K562 (cell line): ENCODE measurements around the gene GLI1. TPM values are rescaled to one million over a fixed set of nuclear protein-coding genes. Genes with fewer than 3 reads are reported as not detected.
A peak's percentile ranks its signal among the peaks of the same experiment; 100 is the strongest.

Experiments
- ARID1B ChIP-seq: fragments of 450-650 bp; IDR thresholded peaks from 2 replicates; pipeline ENCODE4 v1.6.1; 2016; ENCODE audit warnings: antibody characterized with exemption, mild to moderate bottlenecking, inconsistent platforms
- ATF3 ChIP-seq, 2 experiments: fragments of 450-650 bp in 1 of 2; sonication (generic) in 1 of 2; formaldehyde crosslinking in 1 of 2; IDR thresholded peaks in 1 of 2; conservative IDR thresholded peaks in 1 of 2; 2 replicates each; pipeline versions ENCODE4 v1.6.1 to v1.8.1; 2016 to 2023; ENCODE audit warnings: mild to moderate bottlenecking in 2 of 2, moderate library complexity in 2 of 2, inconsistent platforms in 1 of 2, missing genetic modification reagents in 1 of 2
- BCOR ChIP-seq: fragments of 450-650 bp; IDR thresholded peaks from 2 replicates; pipeline ENCODE4 v1.6.1; 2016
- CAMTA2 ChIP-seq: fragments of 250-450 bp; sonication (Bioruptor Pico); conservative IDR thresholded peaks from 2 replicates; pipeline ENCODE4 v1.5.1; 2022
- CCAR2 ChIP-seq: fragments of 200-400 bp; formaldehyde crosslinking; IDR thresholded peaks from 2 replicates; pipeline ENCODE4 v1.6.1; 2017; ENCODE audit warnings: mild to moderate bottlenecking, low read depth, low read length
- FOSL1 ChIP-seq: fragments of 200-800 bp; sonication (Bioruptor generic); conservative IDR thresholded peaks from 2 replicates; pipeline ENCODE4 v1.6.1; 2016; ENCODE audit warnings: missing genetic modification characterization, missing compliant biosample characterization
- HMGXB4 ChIP-seq: sonication (generic); formaldehyde crosslinking; IDR thresholded peaks from 2 replicates; pipeline ENCODE4 v1.8.1; 2023; ENCODE audit warnings: mild to moderate bottlenecking, missing genetic modification reagents
- MBD2 ChIP-seq: sonication (generic); IDR thresholded peaks from 2 replicates; pipeline ENCODE4 v1.6.1; 2016; ENCODE audit warnings: low read depth, borderline replicate concordance
- NCOR1 ChIP-seq: fragments of 450-650 bp; IDR thresholded peaks from 2 replicates; pipeline ENCODE4 v1.6.1; 2016; ENCODE audit warnings: mild to moderate bottlenecking, moderate library complexity
- SAFB2 ChIP-seq: fragments of 200-400 bp; formaldehyde crosslinking; IDR thresholded peaks from 2 replicates; pipeline ENCODE4 v1.6.1; 2018; ENCODE audit warnings: borderline replicate concordance, low read length, low read depth, moderate library complexity; ENCODE audit not compliant: severe bottlenecking
- SMAD2 ChIP-seq: fragments of 150-350 bp; IDR thresholded peaks from 2 replicates; pipeline ENCODE4 v1.6.1; 2014; ENCODE audit warnings: low read depth, mild to moderate bottlenecking, low read length
- SNRNP70 ChIP-seq: fragments of 200-400 bp; formaldehyde crosslinking; optimal IDR thresholded peaks from 2 replicates; pipeline ENCODE3; 2017; ENCODE audit warnings: low read depth, low read length
- TBP ChIP-seq: optimal IDR thresholded peaks from 2 replicates; pipeline ENCODE3; 2011; ENCODE audit warnings: low read depth, low read length, improper control_type of control experiment
- TFAP4 ChIP-seq: sonication (generic); formaldehyde crosslinking; IDR thresholded peaks from 2 replicates; pipeline ENCODE4 v1.8.0; 2022; ENCODE audit warnings: missing genetic modification reagents, mild to moderate bottlenecking, moderate library complexity, borderline replicate concordance
- ZBTB34 ChIP-seq: fragments of 250-450 bp; sonication (Bioruptor Pico); IDR thresholded peaks from 2 replicates; pipeline ENCODE4 v1.8.0; 2021; ENCODE audit warnings: mild to moderate bottlenecking, moderate library complexity
- ZNF134 ChIP-seq: fragments of 250-450 bp; sonication (Bioruptor Pico); conservative IDR thresholded peaks from 2 replicates; pipeline ENCODE4 v1.4.0; 2020
- ZNF3 ChIP-seq: fragments of 250-450 bp; sonication (Bioruptor Pico); IDR thresholded peaks from 2 replicates; pipeline ENCODE4 v1.5.0; 2021; ENCODE audit warnings: mild to moderate bottlenecking, moderate library complexity
- ZNF707 ChIP-seq: fragments of 250-450 bp; sonication (Bioruptor Pico); conservative IDR thresholded peaks from 2 replicates; pipeline ENCODE4 v1.8.0; 2022; ENCODE audit warnings: inconsistent platforms, mild to moderate bottlenecking, moderate library complexity
- polyA plus RNA-seq, 8 experiments: library from polyadenylated mRNA; depleted of rRNA in 4 of 8; stranded (reverse) in 5 of 8; unstranded in 3 of 8; fragments of >200 nt; fragmentation: Nextera tagmentation in 2 of 8; fragmentation: Illumina TruSeq in 1 of 8; extraction: Ambion mirVana in 2 of 8; extraction: Trizol in 1 of 8; gene quantifications; 2 replicates each; pipeline versions ENCODE4 v1.2.1 to v1.2.3, GENCODE V29; 2011 to 2014; ENCODE audit warnings: inconsistent platforms in 1 of 8, missing spikeins in 1 of 8
- total RNA-seq, 7 experiments: library from RNA; depleted of rRNA in 6 of 7; stranded (reverse); fragments of >200 nt in 6 of 7; fragmentation: Illumina TruSeq in 2 of 7; extraction: Trizol in 2 of 7; gene quantifications; 2 replicates each; pipeline versions ENCODE4 v1.2.1 to v1.2.3, GENCODE V29; 2011 to 2021; ENCODE audit warnings: low replicate concordance in 1 of 7
- TF ChIP-seq, protein P1 (sequence below), 3 experiments: fragments of 200-800 bp in 1 of 3; sonication (Bioruptor generic) in 1 of 3; sonication (generic) in 1 of 3; formaldehyde crosslinking in 1 of 3; IDR thresholded peaks; 2 replicates each; pipeline versions ENCODE4 v1.6.1 to v1.8.0; 2016 to 2022; ENCODE audit warnings: mild to moderate bottlenecking in 2 of 3, missing compliant biosample characterization in 2 of 3, missing genetic modification characterization in 2 of 3, missing genetic modification reagents in 1 of 3

GLI1 gene
- total and polyA plus RNA-seq, 9 of the 15 experiments (the other 6 are each of a cell fraction or from before 2014, with no cell fraction given), result 0.24 to 3.7 (median 0.61) TPM

DNA sequence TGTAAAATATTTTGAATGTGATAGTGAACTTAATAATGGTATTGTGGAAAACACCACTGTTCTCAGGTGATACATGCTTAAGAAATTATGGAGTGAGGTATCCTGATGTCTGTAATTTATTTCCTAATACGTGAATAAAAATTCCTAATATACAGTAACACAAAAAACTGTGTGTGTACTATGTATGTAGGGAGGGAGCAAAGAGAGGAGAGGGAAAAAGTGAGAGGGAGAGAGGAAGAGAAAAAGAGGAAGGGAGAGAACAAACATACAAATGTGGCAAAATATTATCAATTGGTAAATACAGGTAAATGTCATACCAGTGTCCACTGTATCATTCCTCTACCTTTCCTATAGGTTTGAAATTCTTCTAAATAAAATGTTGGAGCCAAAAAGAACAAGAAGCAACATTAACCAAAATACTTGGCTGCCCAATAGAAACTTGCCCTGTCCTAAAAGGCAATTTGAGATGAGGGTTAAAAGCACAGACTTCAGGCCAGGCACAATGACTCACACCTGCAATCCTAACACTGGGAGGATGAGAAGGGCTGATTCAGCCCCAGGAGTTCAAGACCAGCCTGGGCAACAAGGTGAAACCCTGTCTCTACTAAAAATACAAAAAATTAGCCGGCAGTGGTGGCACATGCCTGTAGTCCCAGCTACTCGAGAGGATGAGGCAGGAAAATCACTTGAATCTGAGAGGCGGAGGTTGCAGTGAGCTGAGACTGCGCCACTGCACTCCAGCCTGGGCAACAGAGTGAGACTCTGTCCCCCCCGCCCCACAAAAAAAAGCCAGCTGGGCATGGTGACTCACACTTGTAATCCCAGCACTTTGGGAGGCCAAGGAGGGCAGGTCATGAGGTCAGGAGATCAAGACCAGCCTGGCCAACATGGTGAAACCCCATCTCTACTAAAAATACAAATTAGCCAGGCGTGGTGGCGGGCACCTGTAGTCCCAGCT, 43.3 kb upstream of the GLI1 start (continued):
- TF ChIP-seq FOSL1 (tag), result peak; percentile 35; the same call in 1 of the 2 replicates
- no peak for TF ChIP-seq ZNF707
- TF ChIP-seq ARID1B, result 0 out of 2 replicates have a peak, but pooled peaks have one; percentile 27
- TF ChIP-seq SNRNP70, result no peak
- TF ChIP-seq SAFB2, result no peak
- no peak for TF ChIP-seq HMGXB4 (CRISPR knock-in tag)
- TF ChIP-seq ZNF134, result no peak
- TF ChIP-seq MBD2, result no peak
- no peak for TF ChIP-seq SMAD2
- no peak for TF ChIP-seq NCOR1
- TF ChIP-seq ZNF3, result no peak
- TF ChIP-seq ZBTB34 (CRISPR knock-in tag), result no peak
- TF ChIP-seq TFAP4 (CRISPR knock-in tag), result peak; percentile 51; the same call in 1 of the 2 replicates
- TF ChIP-seq ATF3 (IDR thresholded peaks at IDR 0.05), result peak; percentile 70
- TF ChIP-seq ATF3 (CRISPR knock-in tag; conservative IDR thresholded peaks at IDR 0.05), result no peak
- no peak for TF ChIP-seq CAMTA2
- TF ChIP-seq CCAR2, result no peak
- no peak for TF ChIP-seq BCOR
- TF ChIP-seq, protein P1, sequence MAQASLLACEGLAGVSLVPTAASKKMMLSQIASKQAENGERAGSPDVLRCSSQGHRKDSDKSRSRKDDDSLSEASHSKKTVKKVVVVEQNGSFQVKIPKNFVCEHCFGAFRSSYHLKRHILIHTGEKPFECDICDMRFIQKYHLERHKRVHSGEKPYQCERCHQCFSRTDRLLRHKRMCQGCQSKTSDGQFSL (CRISPR knock-in tag; IDR thresholded peaks at IDR 0.05), result 0 out of 2 replicates have a peak, but pooled peaks have one; percentile 56
- TF ChIP-seq, protein P1 (tag; IDR thresholded peaks at IDR 0.05), result no peak
- TF ChIP-seq TBP, result no peak
